Esophagus squamous epithelium (tissue), 5 donors: ENCODE results near the gene TPK1. TPM values are rescaled to one million over a fixed set of nuclear protein-coding genes. Genes with fewer than 3 reads are reported as not detected.

Source experiments
- DNase-seq: peaks from one replicate; lab custom pipeline; 2025; lab: John Stamatoyannopoulos, UW
- H3K27ac ChIP-seq, 4 donors: fragments of 200-600 bp; sonication (generic); one replicate each; pipeline ENCODE4 v1.5.1; 2016 to 2019; ENCODE audit warnings: mild to moderate bottlenecking in 1 of 4
- H3K27me3 ChIP-seq, 4 donors: fragments of 200-600 bp; sonication (generic); 1 replicate in 3 of 4; 2 replicates in 1 of 4; pipeline versions ENCODE4 v1.5.1 to v1.6.0; 2017 to 2021; ENCODE audit warnings: antibody characterized with exemption in 1 of 4
- H3K36me3 ChIP-seq, 3 donors: fragments of 200-600 bp; sonication (generic); one replicate each; pipeline ENCODE4 v1.5.1; 2016 to 2019
- H3K4me1 ChIP-seq, 3 donors: fragments of 200-600 bp; sonication (generic); one replicate each; pipeline ENCODE4 v1.5.1; 2017 to 2019
- H3K4me3 ChIP-seq, 4 donors: fragments of 200-600 bp; sonication (generic); 1 replicate in 3 of 4; 2 replicates in 1 of 4; pipeline ENCODE4 v1.5.1; 2016 to 2019; ENCODE audit warnings: mild to moderate bottlenecking in 2 of 4, moderate library complexity in 1 of 4
- H3K9me3 ChIP-seq, 3 donors: fragments of 200-600 bp; sonication (generic); one replicate each; pipeline ENCODE4 v1.5.1; 2016 to 2019
- CTCF ChIP-seq, 6 experiments: fragments of 450-650 bp in 4 of 6; fragments of 200-600 bp in 2 of 6; sonication (generic) in 2 of 6; IDR thresholded peaks; one replicate each; pipeline ENCODE4 v1.5.1; 2016 to 2019; ENCODE audit warnings: antibody characterized with exemption in 6 of 6, mild to moderate bottlenecking in 4 of 6, moderate library complexity in 4 of 6
- POLR2A ChIP-seq, 4 donors: fragments of 450-650 bp; IDR thresholded peaks; one replicate each; pipeline ENCODE4 v1.6.1; 2017; ENCODE audit warnings: antibody characterized with exemption in 4 of 4, mild to moderate bottlenecking in 4 of 4, moderate library complexity in 3 of 4
- WGBS, 2 donors: methylation state at CpG; one replicate each; pipeline ENCODE4 v1.1.5; 2018; 5-methylcytosine and 5-hydroxymethylcytosine counted together
- intact Hi-C: fragments of 100-400 bp; cut with DNase I; formaldehyde crosslinking; loops from one replicate; pipeline ENCODE4 v1.15.0; 2022
- total RNA-seq, 4 donors: library from RNA; depleted of rRNA; stranded (reverse); fragments of >200 nt; gene quantifications; one replicate each; pipeline ENCODE4 v1.1.0, GENCODE V29; 2016
- donor health status: DM: yes; HTN: yes; CAD: no.

The TPK1 gene
- total RNA-seq, 4 donors from 2014 or later: 2.3 to 8.4 (median 2.7) TPM

DNA sequence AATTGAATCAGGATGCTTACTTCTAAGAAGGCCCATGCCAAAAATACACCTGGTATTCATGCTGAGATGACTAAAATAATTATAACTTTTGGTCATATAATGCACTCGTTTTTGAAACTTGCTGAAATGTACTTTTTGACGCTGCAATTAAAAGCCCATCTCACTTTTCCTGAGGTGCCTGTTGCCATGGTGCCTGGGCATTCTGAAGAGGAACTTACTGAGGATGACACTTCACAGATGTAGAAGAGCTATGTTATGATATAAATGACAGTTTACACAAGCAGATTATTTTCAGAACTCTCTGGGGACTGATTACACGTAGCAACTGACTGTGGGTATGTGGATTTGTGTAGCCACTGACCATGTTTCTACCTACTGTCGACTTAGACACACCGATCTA is 182.4 kb downstream of the TPK1 start:
- Histone ChIP-seq H3K9me3 (peaks cover 0 to 4% (median 0%) of the 10 kb centered on the region in 3 donors), H3K4me1 (no peaks in the 10 kb centered on the region), H3K4me3 (no peak overlapping the region), H3K36me3 (no peaks in the 10 kb centered on the region), H3K27ac (no peak overlapping the region), H3K27me3 (no peaks in the 10 kb centered on the region)
- DNase-seq: no peak
- intact Hi-C loops: no loop called here
- WGBS, 2 donors: 37 to 50% methylated on average over 5 of the region's 5 CpGs
- no peak for TF ChIP-seq POLR2A (IDR thresholded peaks at IDR 0.05)
- no peak for TF ChIP-seq CTCF (IDR thresholded peaks at IDR 0.05)

DNA sequence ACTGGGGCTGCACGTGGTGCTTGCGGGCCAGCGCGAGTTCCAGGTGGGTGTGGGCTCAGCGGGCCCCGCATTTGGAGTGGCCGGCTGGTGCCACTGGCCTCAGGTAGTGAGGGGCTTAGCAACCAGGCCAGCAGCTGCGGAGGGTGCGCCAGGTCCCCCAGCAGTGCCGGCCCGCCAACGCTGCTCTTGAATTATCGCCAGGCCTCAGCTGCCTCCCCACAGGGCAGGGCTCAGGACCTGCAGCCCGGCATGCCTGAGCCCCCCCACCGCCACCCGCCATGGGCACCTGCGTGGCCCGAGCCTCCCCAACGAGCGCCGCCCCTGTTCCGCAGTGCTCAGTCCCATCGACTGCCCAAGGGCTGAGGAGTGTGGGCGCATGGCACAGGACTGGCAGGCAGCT is 185.4 kb downstream of the TPK1 start:
- H3K4me1 ChIP-seq: no peaks in the 10 kb centered on the region
- H3K27ac ChIP-seq: no peak overlapping the region
- H3K4me3 ChIP-seq: no peak overlapping the region
- H3K9me3 ChIP-seq: peaks cover 0 to 4% (median 0%) of the 10 kb centered on the region in 3 donors
- H3K27me3 ChIP-seq: no peaks in the 10 kb centered on the region
- 96% methylated on average over 7 of the region's 24 CpGs; no CpG with 5 or more reads in 1 of the 2 donors for WGBS, 2 donors
- TF ChIP-seq POLR2A (IDR thresholded peaks at IDR 0.05) (no peak), CTCF (IDR thresholded peaks at IDR 0.05) (no peak)
- DNase-seq: no peak
- intact Hi-C loops: no loop called here
- no peaks in the 10 kb centered on the region for H3K36me3 ChIP-seq

DNA sequence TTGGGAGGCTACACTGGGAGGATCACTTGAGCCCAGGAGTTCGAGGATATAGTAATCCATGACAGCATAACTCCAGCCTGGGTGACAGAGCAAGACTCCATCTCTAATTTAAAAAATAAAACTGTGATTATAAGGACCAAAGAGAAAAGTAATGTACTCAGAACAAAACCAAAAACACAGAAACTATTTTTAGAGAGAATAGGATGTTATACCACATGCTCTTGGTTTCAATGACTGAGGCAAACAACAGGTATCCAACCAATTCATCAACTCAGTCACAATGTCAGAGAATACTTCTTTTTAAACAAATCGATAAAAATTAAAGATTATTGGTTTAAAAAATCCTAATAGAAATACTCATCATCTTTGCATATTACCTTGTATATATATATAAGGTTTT is 186.7 kb downstream of the TPK1 start:
- H3K27me3 ChIP-seq: no peaks in the 10 kb centered on the region
- no peak for DNase-seq
- intact Hi-C loops: no loop called here
- H3K4me1 ChIP-seq: no peaks in the 10 kb centered on the region
- 69 to 75% methylated on average over 2 of the region's 2 CpGs for WGBS, 2 donors
- no peak overlapping the region for H3K4me3 ChIP-seq
- H3K9me3 ChIP-seq: peaks cover 0 to 4% (median 0%) of the 10 kb centered on the region in 3 donors
- no peaks in the 10 kb centered on the region for H3K36me3 ChIP-seq
- no peak overlapping the region for H3K27ac ChIP-seq
- TF ChIP-seq POLR2A (IDR thresholded peaks at IDR 0.05) (no peak), CTCF (IDR thresholded peaks at IDR 0.05) (no peak)

- TF ChIP-seq CTCF (IDR thresholded peaks at IDR 0.05): no peak
- TF ChIP-seq POLR2A (IDR thresholded peaks at IDR 0.05): no peak
- Histone ChIP-seq H3K27ac (no peak overlapping the region), H3K9me3 (no peaks in the 10 kb centered on the region), H3K4me3 (no peak overlapping the region), H3K4me1 (no peaks in the 10 kb centered on the region), H3K36me3 (no peaks in the 10 kb centered on the region), H3K27me3 (no peaks in the 10 kb centered on the region)
- intact Hi-C loops: no loop called here
- no peak for DNase-seq
- WGBS, 2 donors: 61 to 63% methylated on average over 4 of the region's 4 CpGs
Observed at GRCh38 chr7:144641389-144642044, 194.3 kb downstream of the TPK1 start.

GRCh38 chr7:144632724-144633123 is 203.1 kb downstream of the TPK1 start:
- TF ChIP-seq CTCF (IDR thresholded peaks at IDR 0.05) (no peak), POLR2A (IDR thresholded peaks at IDR 0.05) (no peak)
- H3K27ac ChIP-seq: no peak overlapping the region
- H3K4me1 ChIP-seq: no peaks in the 10 kb centered on the region
- no peak for DNase-seq
- H3K4me3 ChIP-seq: no peak overlapping the region
- 47 to 52% methylated on average over 2 of the region's 2 CpGs for WGBS, 2 donors
- H3K27me3 ChIP-seq: no peaks in the 10 kb centered on the region
- H3K36me3 ChIP-seq: no peaks in the 10 kb centered on the region
- H3K9me3 ChIP-seq: no peaks in the 10 kb centered on the region
- intact Hi-C loops: no loop called here
